DMS153 treated with DMSO at 0.1 percent for 48 hours (cell line): ENCODE data around the gene GADL1.

Source experiments
- DNase-seq: peaks from one replicate; lab custom pipeline; 2025; ENCODE audit not compliant: unreplicated experiment; lab: John Stamatoyannopoulos, UW

GADL1 gene

GRCh38 chr3:30819067-30819798, 75.2 kb downstream of the GADL1 start:
- no peak for DNase-seq

DNA sequence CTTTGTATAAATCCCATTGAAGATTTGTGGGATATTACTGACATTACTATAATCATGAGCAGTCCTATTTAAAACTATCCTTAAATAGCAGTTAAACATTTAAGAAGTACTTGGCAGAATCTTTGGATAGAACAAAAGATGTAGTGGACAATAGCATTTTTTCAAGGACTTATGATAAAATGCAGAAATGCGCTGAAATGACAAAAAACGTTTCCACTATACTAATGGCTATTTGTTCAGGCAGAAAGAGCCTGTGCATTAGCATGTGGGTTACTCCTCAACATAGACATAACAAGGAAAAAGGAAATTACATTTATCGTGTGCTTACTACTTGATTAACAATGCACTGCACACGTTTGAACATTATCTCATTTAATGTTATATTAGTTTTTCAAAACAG, 80.7 kb downstream of the GADL1 start:
- no peak for DNase-seq

DNA sequence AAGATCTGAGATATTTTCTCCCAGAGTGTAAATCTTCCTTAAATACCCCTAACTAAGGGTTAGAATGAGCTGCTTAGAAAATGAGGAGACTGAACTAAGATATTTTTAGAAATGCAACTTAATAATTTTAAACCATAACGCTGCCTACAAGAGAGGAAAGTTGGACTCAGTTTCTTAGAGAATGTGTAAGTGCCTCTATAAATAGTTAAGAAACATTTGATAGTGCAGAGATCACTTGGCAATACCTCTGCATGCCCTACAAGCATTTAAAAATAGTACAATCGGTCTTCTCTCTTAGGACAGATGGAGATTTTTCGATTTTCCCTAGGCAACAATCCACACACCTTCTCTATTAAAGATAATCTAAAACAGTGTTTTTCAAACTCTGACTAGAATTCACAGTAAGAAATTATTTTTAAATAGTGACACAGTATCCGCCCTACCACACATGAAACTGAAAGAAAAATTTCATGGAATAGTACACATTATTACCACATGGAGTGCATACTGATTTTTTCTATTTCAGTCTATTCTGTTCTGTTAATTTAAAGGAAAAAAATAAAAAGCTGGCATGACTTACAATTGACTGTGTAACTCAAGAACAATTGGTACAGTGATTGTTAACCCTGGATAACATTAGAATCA, 83.2 kb downstream of the GADL1 start:
- no peak for DNase-seq

GRCh38 chr3:30810625-30811024, 83.8 kb downstream of the GADL1 start:
- DNase-seq = no peak

DNA sequence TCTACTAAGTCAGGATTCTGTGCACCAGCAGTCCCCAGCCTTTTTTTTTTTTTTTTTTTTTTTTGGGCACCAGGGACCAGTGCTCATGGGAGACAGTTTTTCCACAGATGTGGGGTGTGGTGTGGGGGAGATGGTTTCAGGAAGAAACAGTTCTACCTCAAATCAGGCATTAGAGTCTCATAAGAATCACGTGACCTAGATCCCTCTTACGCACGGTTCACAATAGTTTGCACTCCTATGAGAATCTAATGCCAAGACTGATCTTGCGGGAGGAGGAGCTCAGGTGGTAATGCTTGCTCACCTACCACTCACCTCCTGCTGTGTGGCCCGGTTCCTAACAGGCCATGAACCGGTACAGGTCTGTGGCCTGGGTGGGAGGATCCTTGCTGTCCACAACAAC, 88.8 kb downstream of the GADL1 start:
- no peak for DNase-seq

GRCh38 chr3:30804984-30805383, 89.5 kb downstream of the GADL1 start:
- DNase-seq = no peak

- DNase-seq = no peak
Measured at GRCh38 chr3:30795176-30795575, 99.3 kb downstream of the GADL1 start.

- no peak for DNase-seq
Measured at GRCh38 chr3:30793740-30794139, 100.7 kb downstream of the GADL1 start.

DNA sequence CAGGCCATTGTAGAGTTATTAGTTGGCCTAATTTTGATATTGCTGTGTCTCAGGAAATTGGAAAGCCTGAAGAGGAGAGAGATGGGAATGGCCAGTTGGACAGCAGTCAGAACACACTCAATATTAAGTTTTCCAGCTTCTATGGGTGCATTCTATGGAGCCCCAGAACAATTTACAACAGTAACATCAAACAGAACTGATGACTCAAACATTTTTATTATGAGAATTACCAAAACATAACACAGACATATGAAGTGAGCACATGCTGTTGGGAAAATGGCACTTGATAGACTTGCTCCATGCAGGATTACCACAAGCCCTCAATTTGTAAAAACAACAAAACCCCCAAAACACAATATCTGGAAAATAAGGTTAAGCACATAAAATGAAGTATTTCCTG, 104.3 kb downstream of the GADL1 start:
- no peak for DNase-seq

DNA sequence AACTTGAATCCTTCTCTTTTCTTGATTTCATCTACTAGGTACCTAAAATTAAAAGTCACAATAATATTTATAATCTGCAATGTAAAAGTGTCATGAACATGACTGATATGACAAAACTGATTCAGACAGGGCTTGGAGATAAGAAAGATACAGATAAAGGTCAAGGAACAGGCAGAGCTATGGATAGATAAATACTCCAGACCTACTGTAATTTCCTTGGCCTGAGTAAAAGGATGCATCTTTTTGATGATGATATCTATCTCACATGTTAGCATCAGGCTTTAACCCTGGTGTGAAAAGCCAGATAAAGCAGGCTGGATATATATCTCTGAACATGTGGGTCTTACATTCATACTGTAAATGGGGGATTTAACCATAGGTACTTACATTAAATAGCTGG, 108.1 kb downstream of the GADL1 start:
- no peak for DNase-seq

GRCh38 chr3:30779686-30780287, 114.7 kb downstream of the GADL1 start:
- no peak for DNase-seq

- DNase-seq = no peak
Measured at GRCh38 chr3:30778933-30779332, 115.5 kb downstream of the GADL1 start.

DNA sequence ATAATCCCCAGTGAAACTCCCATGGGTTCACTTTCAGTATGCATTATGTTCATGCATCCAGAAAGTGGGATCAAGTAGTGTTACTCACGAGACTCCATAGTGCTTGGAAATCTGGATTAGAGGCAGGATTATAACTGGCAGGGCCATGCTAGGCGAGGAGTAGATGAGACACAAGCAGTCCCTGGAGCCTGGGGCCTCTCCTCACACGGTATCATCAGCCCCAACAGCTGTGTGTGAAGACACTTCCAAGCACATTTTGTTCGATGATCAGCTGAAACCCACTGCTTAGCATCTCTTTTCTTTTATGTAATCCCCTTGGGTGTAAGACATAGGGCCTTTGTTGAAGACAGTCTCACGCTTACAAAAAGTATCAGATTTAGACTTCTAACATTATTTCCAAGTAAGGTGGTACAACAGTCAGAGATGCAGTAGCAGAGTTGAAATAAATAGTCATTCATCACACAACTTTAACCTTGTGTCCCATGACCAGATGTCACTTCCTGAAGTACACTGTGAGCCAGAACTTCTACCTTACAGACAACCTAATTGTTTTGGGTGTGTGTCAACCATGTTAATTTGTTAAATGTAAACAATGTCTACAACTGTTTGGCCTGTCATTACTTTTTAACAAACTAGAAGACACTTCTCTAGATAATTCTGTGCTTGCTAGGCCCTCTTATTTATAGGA, 116.9 kb downstream of the GADL1 start:
- no peak for DNase-seq

DNA sequence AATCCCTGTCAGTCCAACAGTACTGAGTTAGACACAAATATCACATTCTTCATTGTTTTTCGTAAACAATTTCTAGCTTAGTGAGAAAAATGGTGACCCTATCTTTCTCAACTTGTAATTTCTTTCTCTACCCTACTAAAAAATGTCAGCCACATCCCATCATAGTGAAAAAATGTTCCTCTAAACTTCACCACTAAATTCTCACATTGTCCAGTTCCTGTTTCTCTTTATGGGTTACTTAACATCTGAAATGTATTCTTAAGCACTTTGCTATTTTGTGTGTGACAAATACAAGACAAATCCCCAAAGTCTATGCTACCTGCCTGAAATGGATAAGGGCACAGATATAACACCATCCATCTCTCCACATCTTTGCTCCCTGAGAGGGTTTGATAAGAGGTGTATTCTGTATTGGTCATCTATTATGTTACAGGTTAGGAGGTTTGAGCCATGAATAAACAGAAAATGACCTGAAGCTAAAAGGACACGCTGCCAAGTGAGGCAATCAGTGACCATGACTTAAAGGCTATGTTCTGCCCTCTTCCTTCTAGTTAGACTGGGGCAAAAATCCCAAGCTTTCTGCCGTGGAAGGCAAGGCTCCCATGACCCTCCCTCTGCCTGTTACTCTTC, 118.2 kb downstream of the GADL1 start:
- no peak for DNase-seq

DNA sequence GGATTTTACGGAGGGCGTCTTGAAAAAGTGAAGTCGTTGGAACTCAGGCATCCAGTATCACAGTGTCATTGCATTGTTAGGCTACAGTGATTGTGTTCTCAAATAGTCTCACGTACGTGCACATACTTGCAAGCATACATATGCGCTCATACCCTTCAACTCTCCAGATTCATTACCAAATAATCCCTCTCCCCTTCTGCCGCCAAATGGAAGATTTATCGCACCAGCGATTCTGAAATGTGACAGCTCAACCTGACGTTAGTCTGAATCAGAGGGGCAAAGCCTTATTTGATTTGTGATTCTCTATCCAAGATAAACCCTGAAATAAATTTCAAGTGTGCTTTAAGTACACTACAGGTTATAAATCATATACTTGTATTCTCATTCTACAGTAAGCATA, 119.4 kb downstream of the GADL1 start:
- no peak for DNase-seq

- no peak for DNase-seq
Measured at GRCh38 chr3:30774062-30774461, 120.4 kb downstream of the GADL1 start.

DNA sequence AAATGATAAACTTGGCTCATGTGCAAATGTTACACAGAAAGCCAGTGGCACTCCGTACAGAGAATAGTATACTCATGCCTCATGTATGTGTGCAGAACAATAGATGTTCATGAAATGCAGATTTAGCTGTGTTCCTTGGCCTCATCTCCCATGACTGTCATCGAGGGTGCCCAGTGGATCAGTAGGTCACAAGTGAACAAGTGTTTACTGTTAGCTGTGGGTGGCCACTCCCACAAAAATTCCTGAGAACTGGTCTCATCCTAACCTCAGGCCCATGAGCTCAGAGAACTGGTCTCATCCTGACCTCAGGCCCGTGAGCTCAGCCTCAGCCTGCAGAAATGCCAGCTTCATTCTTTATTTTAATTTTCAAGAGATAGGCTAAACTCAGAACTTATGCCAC, 124.1 kb downstream of the GADL1 start:
- DNase-seq = no peak

GRCh38 chr3:30768703-30769550, 125.5 kb downstream of the GADL1 start:
- no peak for DNase-seq

DNA sequence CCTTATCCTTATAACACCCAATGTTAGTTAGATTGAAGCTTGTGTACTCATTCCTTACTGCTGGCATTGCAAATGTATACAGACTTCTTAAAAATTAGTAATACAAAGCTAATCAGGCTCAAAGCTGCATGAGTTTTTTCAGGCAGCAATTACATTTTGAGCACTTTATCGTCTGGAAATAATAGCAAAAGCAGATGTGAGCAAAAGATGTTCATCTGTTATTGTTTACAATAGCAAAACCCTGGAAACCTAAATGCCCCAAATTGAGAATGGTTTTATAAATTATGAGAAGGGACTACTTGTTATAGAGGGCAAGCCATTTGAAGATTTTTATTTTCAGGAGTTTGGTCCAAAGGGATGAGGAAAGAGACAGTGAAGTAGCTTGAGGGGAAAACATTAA, 126.4 kb downstream of the GADL1 start:
- no peak for DNase-seq

DNA sequence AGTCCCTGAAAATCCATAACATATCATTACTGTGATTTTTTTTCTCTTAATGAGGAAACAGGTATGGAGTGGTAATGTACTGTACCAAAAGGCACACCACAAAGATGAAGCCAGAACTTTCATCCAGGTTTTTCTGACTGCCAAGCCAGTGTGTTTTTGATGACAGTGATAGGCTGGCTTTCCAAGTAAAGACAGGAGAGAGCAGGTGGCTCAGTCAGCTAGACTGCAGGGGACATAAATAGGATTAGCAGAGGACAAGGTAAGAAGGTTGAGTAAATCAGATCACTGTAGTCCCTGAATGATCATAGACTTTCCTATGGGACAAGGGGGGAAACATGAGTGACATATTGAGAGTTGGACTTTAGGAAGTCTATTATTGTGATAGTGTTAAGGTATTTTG, 127.9 kb downstream of the GADL1 start:
- DNase-seq = no peak

- DNase-seq = no peak
Measured at GRCh38 chr3:30764891-30765290, 129.6 kb downstream of the GADL1 start.
